Right lobe of liver (tissue), 6 donors: ENCODE results near the gene TBC1D5. TPM values are rescaled to one million over a fixed set of nuclear protein-coding genes. Genes with fewer than 3 reads are reported as not detected.

ENCODE experiments used
- ATAC-seq, 4 donors: fragments of 200-7000 bp; cut with Tn5 transposase; one replicate each; pipeline ENCODE4 v1.9.1; 2020; ENCODE audit warnings: mild to moderate bottlenecking in 4 of 4, moderate library complexity in 4 of 4
- DNase-seq, 3 donors: peaks; one replicate each; pipeline ENCODE4 v3.0.0-alpha.2; 2020
- H3K27ac ChIP-seq, 3 donors: fragments of 200-600 bp; one replicate each; pipeline ENCODE4 v1.8.0; 2022
- H3K27me3 ChIP-seq, 2 donors: fragments of 200-600 bp; one replicate each; pipeline ENCODE4 v1.8.0; 2022
- H3K36me3 ChIP-seq, 4 donors: fragments of 200-600 bp; sonication (generic) in 1 of 4; one replicate each; pipeline versions ENCODE4 v1.5.1 to v1.8.0; 2017 to 2022; ENCODE audit warnings: control low read depth in 1 of 4
- H3K4me1 ChIP-seq, 4 donors: fragments of 200-600 bp; sonication (generic) in 1 of 4; one replicate each; pipeline versions ENCODE4 v1.5.1 to v1.8.0; 2017 to 2022; ENCODE audit warnings: control low read depth in 1 of 4
- H3K4me3 ChIP-seq, 3 donors: fragments of 200-600 bp; one replicate each; pipeline ENCODE4 v1.8.0; 2022
- H3K9me3 ChIP-seq, 4 donors: fragments of 200-600 bp; sonication (generic) in 1 of 4; one replicate each; pipeline versions ENCODE4 v1.5.1 to v1.8.0; 2017 to 2022; ENCODE audit warnings: control low read depth in 1 of 4
- CTCF ChIP-seq, 4 donors: fragments of 200-600 bp in 3 of 4; fragments of 450-650 bp in 1 of 4; IDR thresholded peaks; one replicate each; pipeline versions ENCODE4 v1.5.1 to v1.8.0; 2016 to 2022; ENCODE audit warnings: antibody characterized with exemption in 4 of 4, mild to moderate bottlenecking in 2 of 4
- POLR2A ChIP-seq: fragments of 450-650 bp; IDR thresholded peaks from one replicate; pipeline ENCODE4 v1.6.1; 2017; ENCODE audit warnings: antibody characterized with exemption, mild to moderate bottlenecking
- WGBS: methylation state at CpG from one replicate; pipeline ENCODE4 v1.1.6; 2018; ENCODE audit warnings: low coverage, low lambda C conversion rate; ENCODE audit not compliant: insufficient coverage; ENCODE audit errors: missing lambda C conversion rate; 5-methylcytosine and 5-hydroxymethylcytosine counted together
- intact Hi-C, 2 donors: fragments of 100-400 bp; cut with DNase I; formaldehyde crosslinking; loops; one replicate each; pipeline versions ENCODE4 v1.11.2 to v1.14.1; 2022
- total RNA-seq, 6 experiments: library from RNA; depleted of rRNA in 2 of 6; stranded (reverse); fragments of >200 nt in 2 of 6; fragmentation: NEBNext Ultra II Directional in 3 of 6; extraction: Animal tissue kit (Norgen Biotek cat#: 25700) in 3 of 6; gene quantifications; one replicate each; pipeline versions ENCODE4 v1.1.0 to v1.2.4, GENCODE V29; 2016 to 2023
- donor health status: DM: no; HTN: yes; CAD: no.
- donor health status: DM: no; HTN: no; CAD: no.
- donor health status: DM: no; HTN: no; CAD: no.
- donor health status: DM: no; HTN: yes; CAD: no.
- donor health status: DM: no; HTN: yes; CAD: no.

Gene TBC1D5
- total RNA-seq, 6 experiments from 2014 or later: 21.5 to 33.4 (median 27.7) TPM

- H3K27me3 ChIP-seq: no peaks in the 10 kb centered on the region
- intact Hi-C loops: no loop called here
- no peak overlapping the region for H3K4me3 ChIP-seq
- no peaks in the 10 kb centered on the region for H3K9me3 ChIP-seq
- no peak for ATAC-seq
- TF ChIP-seq POLR2A (no peak), CTCF (IDR thresholded peaks at IDR 0.05) (no peak)
- no peaks in the 10 kb centered on the region for H3K4me1 ChIP-seq
- WGBS: 69% methylated on average over 4 of the region's 4 CpGs
- DNase-seq: no peak
- H3K27ac ChIP-seq: no peak overlapping the region
- no peaks in the 10 kb centered on the region for H3K36me3 ChIP-seq
Observed at GRCh38 chr3:17300441-17300840, 442.0 kb downstream of the TBC1D5 start.

GRCh38 chr3:17298038-17298437 is 444.4 kb downstream of the TBC1D5 start:
- Histone ChIP-seq H3K36me3 (no peaks in the 10 kb centered on the region), H3K27me3 (no peaks in the 10 kb centered on the region), H3K4me3 (no peak overlapping the region), H3K4me1 (no peaks in the 10 kb centered on the region), H3K27ac (no peak overlapping the region), H3K9me3 (no peaks in the 10 kb centered on the region)
- TF ChIP-seq POLR2A: no peak
- TF ChIP-seq CTCF (IDR thresholded peaks at IDR 0.05): no peak
- no peak for ATAC-seq
- no peak for DNase-seq
- intact Hi-C loops: no loop called here

GRCh38 chr3:17292556-17292955 is 449.9 kb downstream of the TBC1D5 start:
- no peak overlapping the region for H3K4me3 ChIP-seq
- DNase-seq (no peak), ATAC-seq (no peak)
- H3K27me3 ChIP-seq: no peaks in the 10 kb centered on the region
- H3K9me3 ChIP-seq: no peaks in the 10 kb centered on the region
- peaks cover 0 to 1% (median 0%) of the 10 kb centered on the region in 4 donors for H3K36me3 ChIP-seq
- TF ChIP-seq CTCF (IDR thresholded peaks at IDR 0.05) (no peak), POLR2A (no peak)
- H3K27ac ChIP-seq: no peak overlapping the region
- no peaks in the 10 kb centered on the region for H3K4me1 ChIP-seq
- intact Hi-C loops: no loop called here

GRCh38 chr3:17290894-17291293 is 451.5 kb downstream of the TBC1D5 start:
- 32% methylated on average over 2 of the region's 2 CpGs for WGBS
- ATAC-seq: peak in 3 of 4 donors; percentile 60 to 77 (median 74)

More at GRCh38 chr3:17290894-17291293, 451.5 kb downstream of the TBC1D5 start:
- Histone ChIP-seq H3K4me1 (no peaks in the 10 kb centered on the region), H3K27me3 (no peaks in the 10 kb centered on the region), H3K4me3 (no peak overlapping the region), H3K36me3 (peaks cover 0 to 1% (median 0%) of the 10 kb centered on the region in 4 donors), H3K27ac (no peak overlapping the region), H3K9me3 (no peaks in the 10 kb centered on the region)
- peak in 1 of 3 donors; percentile 65 for DNase-seq
- intact Hi-C loops: no loop called here
- TF ChIP-seq POLR2A (no peak), CTCF (IDR thresholded peaks at IDR 0.05) (no peak)
